Measurements from ENCODE around the gene ITCH.

ITCH gene

GRCh38 chr20:34510575-34510974 lies 147.5 kb downstream of the ITCH start:
- Histone ChIP-seq H4K20me1 (ENCODE audit: low read depth, low read length) (no peaks in the 10 kb centered on the region), H3K27me3 (ENCODE audit: low read length) (no peaks in the 10 kb centered on the region), H3K4me2 (ENCODE audit: low read depth, low read length, poor library complexity, severe bottlenecking) (no peak overlapping the region), H3K27ac (ENCODE audit: low read depth, low read length) (no peak overlapping the region), H3K9me3 (ENCODE audit: insufficient read depth, low read length) (no peaks in the 10 kb centered on the region), H3K9ac (ENCODE audit: low read length) (no peak overlapping the region), H3F3A (ENCODE audit: insufficient read depth) (peaks cover 10% of the 10 kb centered on the region; the same call in 1 of the 2 replicates), H2AFZ (ENCODE audit: low read depth, low read length, severe bottlenecking) (no peak overlapping the region), H3K4me3 (ENCODE audit: insufficient read depth, low read length, poor library complexity, severe bottlenecking) (no peak overlapping the region), H3K79me2 (ENCODE audit: insufficient read depth, low read length) (no peaks in the 10 kb centered on the region), H3K36me3 (ENCODE audit: low read length) (peaks cover 11% of the 10 kb centered on the region; the same call in 1 of the 2 replicates), H3K9me2 (replicated peaks; ENCODE audit: insufficient read depth, low read length) (no peaks in the 10 kb centered on the region)
- no peak for TF ChIP-seq CTCF (IDR thresholded peaks at IDR 0.05; ENCODE audit: insufficient read depth, low read length, poor library complexity, severe bottlenecking)
- no peak for TF ChIP-seq EZH2phosphoT487 (conservative IDR thresholded peaks at IDR 0.05; ENCODE audit: low read length)

GRCh38 chr20:34511891-34512265 lies 148.8 kb downstream of the ITCH start:
- H3K9me3 ChIP-seq (ENCODE audit: insufficient read depth, low read length): no peaks in the 10 kb centered on the region
- H3K4me2 ChIP-seq (ENCODE audit: low read depth, low read length, poor library complexity, severe bottlenecking): no peak overlapping the region
- no peaks in the 10 kb centered on the region for H4K20me1 ChIP-seq (ENCODE audit: low read depth, low read length)
- H3K79me2 ChIP-seq (ENCODE audit: insufficient read depth, low read length): peaks cover 7% of the 10 kb centered on the region
- H3K27me3 ChIP-seq (ENCODE audit: low read length): no peaks in the 10 kb centered on the region
- H3K27ac ChIP-seq (ENCODE audit: low read depth, low read length): no peak overlapping the region
- no peak overlapping the region for H3K4me3 ChIP-seq (ENCODE audit: insufficient read depth, low read length, poor library complexity, severe bottlenecking)
- TF ChIP-seq CTCF (IDR thresholded peaks at IDR 0.05; ENCODE audit: insufficient read depth, low read length, poor library complexity, severe bottlenecking) (no peak), EZH2phosphoT487 (conservative IDR thresholded peaks at IDR 0.05; ENCODE audit: low read length) (no peak)
- H3F3A ChIP-seq (ENCODE audit: insufficient read depth): peaks cover 10% of the 10 kb centered on the region; the same call in 1 of the 2 replicates
- H3K9me2 ChIP-seq (replicated peaks; ENCODE audit: insufficient read depth, low read length): no peaks in the 10 kb centered on the region
- peaks cover 7% of the 10 kb centered on the region; the same call in 1 of the 2 replicates for H3K36me3 ChIP-seq (ENCODE audit: low read length)
- no peak overlapping the region for H2AFZ ChIP-seq (ENCODE audit: low read depth, low read length, severe bottlenecking)
- no peak overlapping the region for H3K9ac ChIP-seq (ENCODE audit: low read length)

GRCh38 chr20:34512266-34512954 lies 149.3 kb downstream of the ITCH start:
- Histone ChIP-seq H3K36me3 (ENCODE audit: low read length) (peaks cover 5% of the 10 kb centered on the region; the same call in 1 of the 2 replicates), H3F3A (ENCODE audit: insufficient read depth) (peaks cover 10% of the 10 kb centered on the region; the same call in 1 of the 2 replicates), H3K27ac (ENCODE audit: low read depth, low read length) (no peak overlapping the region)

More at GRCh38 chr20:34512266-34512954, 149.3 kb downstream of the ITCH start:
- no peaks in the 10 kb centered on the region for H3K9me2 ChIP-seq (replicated peaks; ENCODE audit: insufficient read depth, low read length)
- no peaks in the 10 kb centered on the region for H3K27me3 ChIP-seq (ENCODE audit: low read length)
- H3K9ac ChIP-seq (ENCODE audit: low read length): no peak overlapping the region
- H2AFZ ChIP-seq (ENCODE audit: low read depth, low read length, severe bottlenecking): no peak overlapping the region
- no peak overlapping the region for H3K4me3 ChIP-seq (ENCODE audit: insufficient read depth, low read length, poor library complexity, severe bottlenecking)
- no peak overlapping the region for H3K4me2 ChIP-seq (ENCODE audit: low read depth, low read length, poor library complexity, severe bottlenecking)
- no peaks in the 10 kb centered on the region for H3K9me3 ChIP-seq (ENCODE audit: insufficient read depth, low read length)
- H4K20me1 ChIP-seq (ENCODE audit: low read depth, low read length): no peaks in the 10 kb centered on the region
- H3K79me2 ChIP-seq (ENCODE audit: insufficient read depth, low read length): peaks cover 12% of the 10 kb centered on the region
- TF ChIP-seq EZH2phosphoT487 (conservative IDR thresholded peaks at IDR 0.05; ENCODE audit: low read length) (no peak), CTCF (IDR thresholded peaks at IDR 0.05; ENCODE audit: insufficient read depth, low read length, poor library complexity, severe bottlenecking) (no peak)
